KMS-11 (cell line): ENCODE results near the gene SBDS.

ENCODE experiments used
- H2AFZ ChIP-seq: fragments of 200-600 bp; sonication (generic); 2 replicates; pipeline ENCODE4 v1.6.1; 2016; ENCODE audit warnings: antibody characterized with exemption, mixed run types, low read depth
- H3K27ac ChIP-seq: fragments of 200-600 bp; sonication (generic); 2 replicates; pipeline ENCODE4 v1.6.1; 2016; ENCODE audit warnings: mild to moderate bottlenecking, mixed run types
- H3K27me3 ChIP-seq: fragments of 200-600 bp; sonication (generic); 2 replicates; pipeline ENCODE4 v1.6.1; 2017; ENCODE audit warnings: mild to moderate bottlenecking, low read depth, mixed run types, moderate library complexity; ENCODE audit not compliant: insufficient read depth
- H3K36me3 ChIP-seq: fragments of 200-600 bp; sonication (generic); 2 replicates; pipeline ENCODE4 v1.6.1; 2017; ENCODE audit warnings: mild to moderate bottlenecking, mixed run types; ENCODE audit not compliant: insufficient read depth
- H3K4me1 ChIP-seq: fragments of 200-600 bp; sonication (generic); 2 replicates; pipeline ENCODE4 v1.6.1; 2016; ENCODE audit warnings: mild to moderate bottlenecking, low read depth, mixed run types; ENCODE audit not compliant: poor library complexity, severe bottlenecking
- H3K4me2 ChIP-seq: fragments of 200-600 bp; sonication (generic); 2 replicates; pipeline ENCODE4 v1.7.0; 2016; ENCODE audit warnings: mild to moderate bottlenecking, mixed run types
- H3K4me3 ChIP-seq: fragments of 200-600 bp; sonication (generic); IDR thresholded peaks from 2 replicates; pipeline ENCODE4 v1.6.1; 2017; ENCODE audit warnings: low read depth, low read length, mixed read lengths; ENCODE audit not compliant: insufficient read depth
- H3K79me2 ChIP-seq: fragments of 200-600 bp; sonication (generic); 2 replicates; pipeline ENCODE4 v1.6.1; 2016; ENCODE audit warnings: low read depth, mixed run types; ENCODE audit not compliant: insufficient read depth
- H3K9ac ChIP-seq: fragments of 200-600 bp; sonication (generic); 2 replicates; pipeline ENCODE4 v1.6.1; 2016; ENCODE audit warnings: mild to moderate bottlenecking, mixed run types
- H4K20me1 ChIP-seq: fragments of 200-600 bp; sonication (generic); 2 replicates; pipeline ENCODE4 v1.6.1; 2016; ENCODE audit warnings: mild to moderate bottlenecking, mixed run types; ENCODE audit not compliant: insufficient read depth
- TF ChIP-seq, protein P1 (sequence below): fragments of 200-600 bp; sonication (generic); conservative IDR thresholded peaks from 2 replicates; pipeline ENCODE4 v1.6.1; 2017; ENCODE audit warnings: low read depth, mild to moderate bottlenecking, antibody characterized with exemption, low read length, moderate library complexity, mixed read lengths

SBDS gene

GRCh38 chr7:66946545-66946944 lies 48.8 kb downstream of the SBDS start:
- no peaks in the 10 kb centered on the region for H4K20me1 ChIP-seq

DNA sequence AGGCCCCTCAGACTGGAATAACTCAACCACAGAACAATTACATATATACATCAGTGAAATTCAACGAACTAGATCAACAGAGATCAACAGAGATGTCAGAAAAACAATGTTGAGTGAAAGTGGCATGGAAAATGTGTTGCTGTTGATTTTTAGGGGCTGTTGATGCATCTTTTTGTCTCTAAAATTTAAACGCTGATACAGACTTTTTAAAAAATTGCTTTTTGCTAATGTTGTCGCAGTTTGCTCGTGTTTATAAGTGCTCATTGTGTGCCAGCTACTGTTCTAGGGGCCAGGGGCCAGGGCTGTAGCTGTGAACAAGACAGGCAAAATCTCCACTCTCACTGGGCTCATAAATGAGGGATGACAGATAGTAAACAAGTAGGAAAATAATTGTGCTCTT lies 56.1 kb downstream of the SBDS start:
- Histone ChIP-seq H3K4me1 (no peaks in the 10 kb centered on the region), H3K36me3 (no peaks in the 10 kb centered on the region; the same call in 1 of the 2 replicates), H4K20me1 (peaks cover 10% of the 10 kb centered on the region), H2AFZ (no peak overlapping the region), H3K27ac (no peak overlapping the region), H3K4me2 (no peak overlapping the region), H3K9ac (no peak overlapping the region), H3K79me2 (peaks cover 62% of the 10 kb centered on the region), H3K27me3 (no peaks in the 10 kb centered on the region), H3K4me3 (no peak overlapping the region)
- TF ChIP-seq, protein P1, sequence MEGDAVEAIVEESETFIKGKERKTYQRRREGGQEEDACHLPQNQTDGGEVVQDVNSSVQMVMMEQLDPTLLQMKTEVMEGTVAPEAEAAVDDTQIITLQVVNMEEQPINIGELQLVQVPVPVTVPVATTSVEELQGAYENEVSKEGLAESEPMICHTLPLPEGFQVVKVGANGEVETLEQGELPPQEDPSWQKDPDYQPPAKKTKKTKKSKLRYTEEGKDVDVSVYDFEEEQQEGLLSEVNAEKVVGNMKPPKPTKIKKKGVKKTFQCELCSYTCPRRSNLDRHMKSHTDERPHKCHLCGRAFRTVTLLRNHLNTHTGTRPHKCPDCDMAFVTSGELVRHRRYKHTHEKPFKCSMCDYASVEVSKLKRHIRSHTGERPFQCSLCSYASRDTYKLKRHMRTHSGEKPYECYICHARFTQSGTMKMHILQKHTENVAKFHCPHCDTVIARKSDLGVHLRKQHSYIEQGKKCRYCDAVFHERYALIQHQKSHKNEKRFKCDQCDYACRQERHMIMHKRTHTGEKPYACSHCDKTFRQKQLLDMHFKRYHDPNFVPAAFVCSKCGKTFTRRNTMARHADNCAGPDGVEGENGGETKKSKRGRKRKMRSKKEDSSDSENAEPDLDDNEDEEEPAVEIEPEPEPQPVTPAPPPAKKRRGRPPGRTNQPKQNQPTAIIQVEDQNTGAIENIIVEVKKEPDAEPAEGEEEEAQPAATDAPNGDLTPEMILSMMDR, result no peak

More at GRCh38 chr7:66946545-66946944, 48.8 kb downstream of the SBDS start:
- H3K79me2 ChIP-seq, result peaks cover 7% of the 10 kb centered on the region; the same call in 1 of the 2 replicates
- TF ChIP-seq, protein P1, result no peak
- no peak overlapping the region for H3K9ac ChIP-seq
- H3K4me1 ChIP-seq, result no peaks in the 10 kb centered on the region
- H3K36me3 ChIP-seq, result peaks cover 12% of the 10 kb centered on the region; the same call in 1 of the 2 replicates
- H3K27ac ChIP-seq, result no peak overlapping the region
- no peak overlapping the region for H3K4me2 ChIP-seq
- H2AFZ ChIP-seq, result no peak overlapping the region
- H3K4me3 ChIP-seq, result no peak overlapping the region
- H3K27me3 ChIP-seq, result no peaks in the 10 kb centered on the region

GRCh38 chr7:66937940-66938339 lies 57.4 kb downstream of the SBDS start:
- Histone ChIP-seq H3K27me3 (no peaks in the 10 kb centered on the region), H3K79me2 (peaks cover 74% of the 10 kb centered on the region), H3K9ac (no peak overlapping the region), H3K36me3 (no peaks in the 10 kb centered on the region; the same call in 1 of the 2 replicates), H4K20me1 (peaks cover 11% of the 10 kb centered on the region), H3K27ac (no peak overlapping the region), H2AFZ (no peak overlapping the region), H3K4me2 (no peak overlapping the region), H3K4me1 (no peaks in the 10 kb centered on the region), H3K4me3 (no peak overlapping the region)
- TF ChIP-seq, protein P1, result no peak
